ENCODE data around the gene RAB31. TPM values are rescaled to one million over a fixed set of nuclear protein-coding genes. Genes with fewer than 3 reads are reported as not detected.

The RAB31 gene
- total and polyA plus RNA-seq, 2 experiments from 2014 or later, result 26.0 to 81.8 TPM

GRCh38 chr18:9708434-9709303, 568 bp downstream of the RAB31 start:
- Histone ChIP-seq H3K27me3 (peaks cover 13% of the 10 kb centered on the region), H3K79me2 (peaks cover 34% of the 10 kb centered on the region), H3K9me2 (replicated peaks; ENCODE audit: insufficient read depth) (no peaks in the 10 kb centered on the region), H3K4me3 (peak overlapping the region; percentile 98), H3K4me1 (ENCODE audit: insufficient read depth) (peaks cover 21% of the 10 kb centered on the region), H3K9me3 (ENCODE audit: low read depth) (no peaks in the 10 kb centered on the region), H2AFZ (peak overlapping the region; percentile 90), H3K27ac (peak overlapping the region; percentile 65), H3K36me3 (replicated peaks; ENCODE audit: insufficient read depth, low read depth) (no peaks in the 10 kb centered on the region), H3K4me2 (peak overlapping the region; percentile 95), H4K20me1 (ENCODE audit: insufficient read depth, poor library complexity, severe bottlenecking) (no peaks in the 10 kb centered on the region)
- DNase-seq (ENCODE audit: low spot score), result peak; percentile 19
- TF ChIP-seq EZH2 (IDR thresholded peaks at IDR 0.05; ENCODE audit: borderline replicate concordance) (peak; percentile 80), EZH2phosphoT487 (IDR thresholded peaks at IDR 0.05; ENCODE audit: low read depth, severe bottlenecking, unreplicated experiment) (no peak)
- TF ChIP-seq, protein P1, sequence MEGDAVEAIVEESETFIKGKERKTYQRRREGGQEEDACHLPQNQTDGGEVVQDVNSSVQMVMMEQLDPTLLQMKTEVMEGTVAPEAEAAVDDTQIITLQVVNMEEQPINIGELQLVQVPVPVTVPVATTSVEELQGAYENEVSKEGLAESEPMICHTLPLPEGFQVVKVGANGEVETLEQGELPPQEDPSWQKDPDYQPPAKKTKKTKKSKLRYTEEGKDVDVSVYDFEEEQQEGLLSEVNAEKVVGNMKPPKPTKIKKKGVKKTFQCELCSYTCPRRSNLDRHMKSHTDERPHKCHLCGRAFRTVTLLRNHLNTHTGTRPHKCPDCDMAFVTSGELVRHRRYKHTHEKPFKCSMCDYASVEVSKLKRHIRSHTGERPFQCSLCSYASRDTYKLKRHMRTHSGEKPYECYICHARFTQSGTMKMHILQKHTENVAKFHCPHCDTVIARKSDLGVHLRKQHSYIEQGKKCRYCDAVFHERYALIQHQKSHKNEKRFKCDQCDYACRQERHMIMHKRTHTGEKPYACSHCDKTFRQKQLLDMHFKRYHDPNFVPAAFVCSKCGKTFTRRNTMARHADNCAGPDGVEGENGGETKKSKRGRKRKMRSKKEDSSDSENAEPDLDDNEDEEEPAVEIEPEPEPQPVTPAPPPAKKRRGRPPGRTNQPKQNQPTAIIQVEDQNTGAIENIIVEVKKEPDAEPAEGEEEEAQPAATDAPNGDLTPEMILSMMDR (IDR thresholded peaks at IDR 0.05; ENCODE audit: poor library complexity), result no peak
- 3% methylated on average over 46 of the region's 84 CpGs for WGBS (ENCODE audit: low lambda C conversion rate, missing lambda C conversion rate)

DNA sequence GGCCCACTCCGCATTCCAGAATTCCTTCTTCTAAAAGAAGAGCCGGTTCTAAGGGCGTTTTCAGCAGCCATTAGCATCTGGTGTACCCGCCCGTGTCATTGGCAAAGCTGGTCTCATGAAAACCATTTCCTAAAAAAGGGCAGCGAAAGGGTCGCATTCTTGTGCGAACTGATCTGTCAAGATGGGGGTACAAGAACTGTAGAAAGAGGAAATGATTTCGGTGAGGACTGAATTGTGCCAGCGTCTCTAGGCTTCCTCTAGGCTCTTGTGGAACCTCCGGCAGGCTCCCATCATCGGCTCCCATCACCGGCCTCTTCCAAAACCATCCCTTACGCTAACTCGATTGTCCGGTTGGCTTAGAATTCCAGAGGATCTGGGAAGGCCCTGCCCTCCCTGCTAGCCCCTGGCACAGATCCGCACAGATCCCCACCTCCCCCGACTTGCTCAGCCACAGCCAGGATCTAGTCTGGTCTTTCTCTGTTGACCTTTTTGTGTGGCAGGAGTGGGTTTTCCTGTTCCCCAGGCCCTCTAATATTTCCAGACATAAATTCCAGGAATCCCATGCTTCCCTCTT, 1.3 kb downstream of the RAB31 start:
- WGBS (ENCODE audit: low lambda C conversion rate, missing lambda C conversion rate), result 24% methylated on average over 18 of the region's 18 CpGs
- no peaks in the 10 kb centered on the region for H4K20me1 ChIP-seq (ENCODE audit: insufficient read depth, poor library complexity, severe bottlenecking)
- H3K79me2 ChIP-seq, result peaks cover 34% of the 10 kb centered on the region
- H3K9me3 ChIP-seq (ENCODE audit: low read depth), result no peaks in the 10 kb centered on the region
- TF ChIP-seq EZH2 (IDR thresholded peaks at IDR 0.05; ENCODE audit: borderline replicate concordance), result no peak
- peaks cover 21% of the 10 kb centered on the region for H3K4me1 ChIP-seq (ENCODE audit: insufficient read depth)
- H3K4me3 ChIP-seq, result peak overlapping the region; percentile 98
- DNase-seq (ENCODE audit: low spot score), result no peak
- H3K9me2 ChIP-seq (replicated peaks; ENCODE audit: insufficient read depth), result no peaks in the 10 kb centered on the region
- peaks cover 13% of the 10 kb centered on the region for H3K27me3 ChIP-seq
- peak overlapping the region; percentile 90 for H2AFZ ChIP-seq
- H3K36me3 ChIP-seq (replicated peaks; ENCODE audit: insufficient read depth, low read depth), result no peaks in the 10 kb centered on the region
- H3K4me2 ChIP-seq, result peak overlapping the region; percentile 95
- H3K27ac ChIP-seq, result peak overlapping the region; percentile 65

- Histone ChIP-seq H3K4me3 (no peak overlapping the region), H3K4me1 (ENCODE audit: insufficient read depth) (peaks cover 21% of the 10 kb centered on the region)
Observed at GRCh38 chr18:9710037-9710436, 1.9 kb downstream of the RAB31 start.

More at GRCh38 chr18:9710037-9710436, 1.9 kb downstream of the RAB31 start:
- no peak overlapping the region for H2AFZ ChIP-seq
- 90% methylated on average over 4 of the region's 4 CpGs for WGBS (ENCODE audit: low lambda C conversion rate, missing lambda C conversion rate)
- peak overlapping the region; percentile 95 for H3K4me2 ChIP-seq
- H3K9me3 ChIP-seq (ENCODE audit: low read depth), result no peaks in the 10 kb centered on the region
- TF ChIP-seq, protein P1 (IDR thresholded peaks at IDR 0.05; ENCODE audit: poor library complexity), result no peak
- TF ChIP-seq EZH2 (IDR thresholded peaks at IDR 0.05; ENCODE audit: borderline replicate concordance) (no peak), EZH2phosphoT487 (IDR thresholded peaks at IDR 0.05; ENCODE audit: low read depth, severe bottlenecking, unreplicated experiment) (no peak)
- H3K79me2 ChIP-seq, result peaks cover 34% of the 10 kb centered on the region
- no peaks in the 10 kb centered on the region for H3K36me3 ChIP-seq (replicated peaks; ENCODE audit: insufficient read depth, low read depth)
- no peak for DNase-seq (ENCODE audit: low spot score)
- peaks cover 13% of the 10 kb centered on the region for H3K27me3 ChIP-seq
- H3K27ac ChIP-seq, result peak overlapping the region; percentile 65
- H4K20me1 ChIP-seq (ENCODE audit: insufficient read depth, poor library complexity, severe bottlenecking), result no peaks in the 10 kb centered on the region
- no peaks in the 10 kb centered on the region for H3K9me2 ChIP-seq (replicated peaks; ENCODE audit: insufficient read depth)
